ENCODE measurements around the gene MAP4. TPM values are rescaled to one million over a fixed set of nuclear protein-coding genes. Genes with fewer than 3 reads are reported as not detected.

Gene MAP4
- polyA plus RNA-seq, 3 donors, result 6.2 to 24.1 (median 18.4) TPM

DNA sequence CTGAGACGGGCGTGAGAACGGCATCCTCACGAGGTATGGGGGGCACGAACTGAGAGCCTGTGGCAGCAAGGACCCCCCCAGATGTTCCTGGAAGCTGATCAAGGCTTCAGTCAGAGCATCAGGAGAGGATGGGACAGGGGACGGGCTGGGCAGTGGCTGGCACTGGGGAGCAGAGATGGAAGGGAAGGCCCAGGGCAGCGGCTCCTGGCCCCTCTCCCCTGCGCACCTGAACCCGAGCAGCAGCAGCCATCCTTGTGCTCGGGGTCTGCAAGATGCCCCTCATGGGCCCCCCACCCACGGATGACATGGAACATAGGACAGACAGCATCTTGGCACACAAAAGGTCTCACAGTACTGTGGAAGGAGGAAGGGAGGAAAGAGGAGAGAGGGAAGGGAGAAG, 161.9 kb downstream of the MAP4 start:
- no peak overlapping the region for H3K4me3 Mint-ChIP-seq
- peaks cover 61 to 87% of the 10 kb centered on the region in 2 donors for H3K36me3 Mint-ChIP-seq
- no peak overlapping the region for H3K9ac ChIP-seq (ENCODE audit: insufficient read depth, low read length, poor library complexity, severe bottlenecking)
- WGBS (ENCODE audit: insufficient coverage), result 96% methylated on average over 10 of the region's 11 CpGs
- peak overlapping the region in 3 of 7 donors; percentile 19 to 38 (median 31) for H3K27ac Mint-ChIP-seq
- TF ChIP-seq, protein P1, sequence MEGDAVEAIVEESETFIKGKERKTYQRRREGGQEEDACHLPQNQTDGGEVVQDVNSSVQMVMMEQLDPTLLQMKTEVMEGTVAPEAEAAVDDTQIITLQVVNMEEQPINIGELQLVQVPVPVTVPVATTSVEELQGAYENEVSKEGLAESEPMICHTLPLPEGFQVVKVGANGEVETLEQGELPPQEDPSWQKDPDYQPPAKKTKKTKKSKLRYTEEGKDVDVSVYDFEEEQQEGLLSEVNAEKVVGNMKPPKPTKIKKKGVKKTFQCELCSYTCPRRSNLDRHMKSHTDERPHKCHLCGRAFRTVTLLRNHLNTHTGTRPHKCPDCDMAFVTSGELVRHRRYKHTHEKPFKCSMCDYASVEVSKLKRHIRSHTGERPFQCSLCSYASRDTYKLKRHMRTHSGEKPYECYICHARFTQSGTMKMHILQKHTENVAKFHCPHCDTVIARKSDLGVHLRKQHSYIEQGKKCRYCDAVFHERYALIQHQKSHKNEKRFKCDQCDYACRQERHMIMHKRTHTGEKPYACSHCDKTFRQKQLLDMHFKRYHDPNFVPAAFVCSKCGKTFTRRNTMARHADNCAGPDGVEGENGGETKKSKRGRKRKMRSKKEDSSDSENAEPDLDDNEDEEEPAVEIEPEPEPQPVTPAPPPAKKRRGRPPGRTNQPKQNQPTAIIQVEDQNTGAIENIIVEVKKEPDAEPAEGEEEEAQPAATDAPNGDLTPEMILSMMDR (IDR thresholded peaks at IDR 0.05), result no peak
- H3K27ac ChIP-seq (ENCODE audit: low read depth in 1 of 2, low read length in 2 of 2), result no peak overlapping the region
- no peak overlapping the region for H3K4me2 ChIP-seq (replicated peaks; ENCODE audit: extremely low read depth, low read length, poor library complexity, severe bottlenecking)
- H3K36me3 ChIP-seq (replicated peaks in 1 of 2; ENCODE audit: control insufficient read depth in 1 of 2, insufficient read depth in 2 of 2, low read length in 2 of 2), result peaks cover 56 to 91% of the 10 kb centered on the region in 2 donors
- DNase-seq, result no peak
- intact Hi-C loops (cut with micrococcal nuclease), result no loop called here
- no peaks in the 10 kb centered on the region for H3K4me1 ChIP-seq (ENCODE audit: control insufficient read depth in 1 of 2, insufficient read depth in 2 of 2, low read length in 2 of 2)
- no peak overlapping the region for H2AFZ ChIP-seq (ENCODE audit: insufficient read depth, low read depth, low read length, poor library complexity, severe bottlenecking)
- H3K4me3 ChIP-seq (replicated peaks in 1 of 3; ENCODE audit: low read depth in 2 of 3, low read length in 3 of 3), result no peak overlapping the region
- H3K27me3 Mint-ChIP-seq (ENCODE audit: low read depth in 3 of 3), result no peaks in the 10 kb centered on the region
- no peaks in the 10 kb centered on the region for H3K79me2 ChIP-seq (ENCODE audit: insufficient read depth, low read length)
- peaks cover 4% of the 10 kb centered on the region for H4K20me1 ChIP-seq (ENCODE audit: insufficient read depth, low read length)
- H3K27me3 ChIP-seq (ENCODE audit: control insufficient read depth in 2 of 2, insufficient read depth in 2 of 2, low read length in 2 of 2), result no peaks in the 10 kb centered on the region
- no peaks in the 10 kb centered on the region for H3K9me3 ChIP-seq (replicated peaks in 1 of 2; ENCODE audit: control insufficient read depth in 1 of 2, insufficient read depth in 1 of 2, low read length in 2 of 2)
- H3K4me1 Mint-ChIP-seq, result peaks cover 3% of the 10 kb centered on the region
- H3K9me3 Mint-ChIP-seq, result no peaks in the 10 kb centered on the region

DNA sequence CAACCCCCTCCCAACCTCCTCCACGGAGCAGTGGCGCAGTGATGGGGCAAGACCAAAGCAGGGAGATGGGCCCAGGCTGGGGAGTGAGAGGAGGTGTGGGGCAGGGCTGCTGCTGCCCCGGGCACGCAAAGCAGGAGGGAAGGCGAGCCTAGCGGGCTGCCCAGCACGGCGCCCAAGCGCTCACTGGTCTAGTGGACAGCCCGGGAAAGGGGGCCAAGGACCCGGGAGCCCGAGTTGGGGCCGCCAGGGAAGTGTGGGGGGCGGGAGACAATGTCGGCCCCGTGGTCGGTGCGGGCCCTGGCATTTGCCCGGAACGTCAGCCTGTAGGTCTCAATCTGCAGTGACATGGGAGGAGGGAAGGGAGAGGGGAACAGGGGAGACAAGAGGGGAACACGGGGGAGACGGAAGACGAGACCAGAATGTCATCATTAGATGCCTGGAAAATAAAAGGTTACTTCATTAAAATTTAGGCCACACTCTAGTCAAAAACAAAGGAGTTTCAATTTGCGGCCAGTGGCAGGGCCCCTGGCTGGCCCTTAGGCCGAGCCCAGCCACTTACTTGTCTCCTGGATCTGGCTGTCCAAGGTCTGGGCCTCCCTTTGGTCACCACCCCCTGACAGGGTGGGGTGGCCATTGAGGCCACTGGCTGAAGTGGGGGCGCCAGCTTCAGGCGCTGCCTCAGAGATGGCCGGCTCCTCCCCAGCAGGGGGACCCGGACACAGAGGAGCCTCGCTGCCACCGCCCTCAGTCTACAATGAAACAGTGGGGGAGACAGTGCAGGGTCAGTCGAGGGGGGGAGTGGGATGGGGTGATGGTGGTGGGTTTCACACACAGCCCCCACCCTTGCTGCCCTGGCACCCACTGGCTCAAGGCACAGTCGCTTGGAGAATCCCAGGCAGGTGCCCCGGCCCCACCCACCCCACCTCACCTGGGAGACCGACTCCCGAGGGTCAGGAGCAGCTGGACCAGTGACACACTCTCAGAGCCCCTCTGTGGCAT, 163.3 kb downstream of the MAP4 start:
- H3K36me3 ChIP-seq (replicated peaks in 1 of 2; ENCODE audit: control insufficient read depth in 1 of 2, insufficient read depth in 2 of 2, low read length in 2 of 2), result peaks cover 70 to 96% of the 10 kb centered on the region in 2 donors
- H3K4me1 Mint-ChIP-seq, result peaks cover 3% of the 10 kb centered on the region
- DNase-seq, result no peak

More for the DNA sequence above, 163.3 kb downstream of the MAP4 start:
- TF ChIP-seq, protein P1 (IDR thresholded peaks at IDR 0.05), result no peak
- no peak overlapping the region for H3K4me3 Mint-ChIP-seq
- intact Hi-C loops (cut with micrococcal nuclease), result no loop called here
- peaks cover 70 to 93% of the 10 kb centered on the region in 2 donors for H3K36me3 Mint-ChIP-seq
- no peak overlapping the region for H2AFZ ChIP-seq (ENCODE audit: insufficient read depth, low read depth, low read length, poor library complexity, severe bottlenecking)
- H3K79me2 ChIP-seq (ENCODE audit: insufficient read depth, low read length), result no peaks in the 10 kb centered on the region
- no peaks in the 10 kb centered on the region for H3K9me3 Mint-ChIP-seq
- H3K27me3 Mint-ChIP-seq (ENCODE audit: low read depth in 3 of 3), result no peaks in the 10 kb centered on the region
- H3K4me1 ChIP-seq (ENCODE audit: control insufficient read depth in 1 of 2, insufficient read depth in 2 of 2, low read length in 2 of 2), result no peaks in the 10 kb centered on the region
- no peak overlapping the region for H3K9ac ChIP-seq (ENCODE audit: insufficient read depth, low read length, poor library complexity, severe bottlenecking)
- peak overlapping the region in 2 of 7 donors; percentile 12 to 53 for H3K27ac Mint-ChIP-seq
- 97% methylated on average over 19 of the region's 36 CpGs for WGBS (ENCODE audit: insufficient coverage)
- no peak overlapping the region for H3K4me2 ChIP-seq (replicated peaks; ENCODE audit: extremely low read depth, low read length, poor library complexity, severe bottlenecking)
- H3K4me3 ChIP-seq (replicated peaks in 1 of 3; ENCODE audit: low read depth in 2 of 3, low read length in 3 of 3), result no peak overlapping the region
- H3K27me3 ChIP-seq (ENCODE audit: control insufficient read depth in 2 of 2, insufficient read depth in 2 of 2, low read length in 2 of 2), result no peaks in the 10 kb centered on the region
- no peak overlapping the region for H3K27ac ChIP-seq (ENCODE audit: low read depth in 1 of 2, low read length in 2 of 2)
- H3K9me3 ChIP-seq (replicated peaks in 1 of 2; ENCODE audit: control insufficient read depth in 1 of 2, insufficient read depth in 1 of 2, low read length in 2 of 2), result no peaks in the 10 kb centered on the region
- peaks cover 4% of the 10 kb centered on the region for H4K20me1 ChIP-seq (ENCODE audit: insufficient read depth, low read length)

Measured in CD14-positive monocyte (primary cell).